Keratinocyte (primary cell): ENCODE measurements around the gene PLK1. TPM values are rescaled to one million over a fixed set of nuclear protein-coding genes. Genes with fewer than 3 reads are reported as not detected.

Experiments
- DNase-seq: peaks from one replicate; pipeline ENCODE4 v3.0.0-alpha.2; 2011; ENCODE audit warnings: low read depth, missing footprints, low spot score
- FAIRE-seq: peaks from 2 replicates; lab custom pipeline; 2011; peaks lifted over from hg19 to GRCh38; lab: Jason Lieb, UNC
- H2AFZ ChIP-seq: 2 replicates; pipeline ENCODE4 v1.6.0; 2012; ENCODE audit warnings: low read length, control low read depth, inconsistent platforms; ENCODE audit not compliant: control insufficient read depth
- H3K27ac ChIP-seq: 2 replicates; pipeline ENCODE4 v1.5.1; 2011; ENCODE audit warnings: low read length; ENCODE audit not compliant: control insufficient read depth, insufficient read depth
- H3K27me3 ChIP-seq: 3 replicates; pipeline ENCODE4 v1.6.0; 2011; ENCODE audit warnings: low read length; ENCODE audit not compliant: control insufficient read depth, insufficient read depth; ENCODE audit errors: extremely low read depth
- H3K36me3 ChIP-seq, 2 experiments: 2 replicates in 1 of 2; 3 replicates in 1 of 2; pipeline ENCODE4 v1.5.1; 2011; ENCODE audit warnings: low read length in 2 of 2, mild to moderate bottlenecking in 1 of 2; ENCODE audit not compliant: control insufficient read depth in 2 of 2, insufficient read depth in 2 of 2; ENCODE audit errors: extremely low read depth in 1 of 2
- H3K4me1 ChIP-seq: 3 replicates; pipeline ENCODE4 v1.5.1; 2011; ENCODE audit warnings: low read length; ENCODE audit not compliant: control insufficient read depth, insufficient read depth; ENCODE audit errors: extremely low read depth
- H3K4me2 ChIP-seq: 3 replicates; pipeline ENCODE4 v1.6.0; 2011; ENCODE audit warnings: low read depth, low read length; ENCODE audit not compliant: control insufficient read depth, insufficient read depth; ENCODE audit errors: extremely low read depth
- H3K4me3 ChIP-seq, 3 experiments: fragments of 200-600 bp in 1 of 3; sonication (generic) in 1 of 3; 2 replicates in 2 of 3; 3 replicates in 1 of 3; pipeline ENCODE4 v1.5.1; 2011 to 2016; ENCODE audit warnings: low read length in 3 of 3, mild to moderate bottlenecking in 3 of 3, control low read depth in 2 of 3, inconsistent platforms in 1 of 3, low read depth in 1 of 3, mixed read lengths in 1 of 3, mixed run types in 1 of 3, moderate library complexity in 1 of 3; ENCODE audit not compliant: control insufficient read depth in 2 of 3, insufficient read depth in 2 of 3; ENCODE audit errors: extremely low read depth in 1 of 3
- H3K79me2 ChIP-seq: 2 replicates; pipeline ENCODE4 v1.6.0; 2012; ENCODE audit warnings: low read length; ENCODE audit not compliant: control insufficient read depth, insufficient read depth
- H3K9ac ChIP-seq: 3 replicates; pipeline ENCODE4 v1.6.0; 2011; ENCODE audit warnings: low read length; ENCODE audit not compliant: control insufficient read depth, insufficient read depth; ENCODE audit errors: extremely low read depth
- H3K9me1 ChIP-seq: 3 replicates; pipeline ENCODE4 v1.6.0; 2011; ENCODE audit warnings: low read length; ENCODE audit not compliant: control insufficient read depth, insufficient read depth; ENCODE audit errors: extremely low read depth
- H3K9me3 ChIP-seq: 2 replicates; pipeline ENCODE4 v1.5.1; 2012; ENCODE audit warnings: low read depth, low read length; ENCODE audit not compliant: control insufficient read depth
- H4K20me1 ChIP-seq: 3 replicates; pipeline ENCODE4 v1.6.0; 2011; ENCODE audit warnings: low read length; ENCODE audit not compliant: control insufficient read depth, insufficient read depth; ENCODE audit errors: extremely low read depth
- EZH2 ChIP-seq: IDR thresholded peaks from one replicate; pipeline ENCODE4 v1.6.1; 2012; ENCODE audit warnings: inconsistent platforms, mild to moderate bottlenecking, low read length, moderate library complexity
- dilution Hi-C: fragments of 300-500 bp; cut with MboI; formaldehyde crosslinking; loops from one replicate; pipeline ENCODE4 v1.7.0; 2020; ENCODE audit warnings: low sequenced_read_pairs; ENCODE audit not compliant: extremely low pct_ligation_motif_present
- polyA plus RNA-seq, 5 experiments: library from polyadenylated mRNA; depleted of rRNA in 3 of 5; stranded (reverse) in 3 of 5; stranded (forward) in 1 of 5; unstranded in 1 of 5; fragments of >200 nt; gene quantifications; 1 replicate in 1 of 5; 2 replicates in 3 of 5; 3 replicates in 1 of 5; pipeline versions ENCODE4 v1.2.1 to v1.2.3, GENCODE V29; 2011 to 2012; ENCODE audit warnings: missing spikeins in 2 of 5, low read depth in 1 of 5, low replicate concordance in 1 of 5
- TF ChIP-seq, protein P1 (sequence below), 3 experiments: IDR thresholded peaks in 1 of 3; conservative IDR thresholded peaks in 1 of 3; optimal IDR thresholded peaks in 1 of 3; 2 replicates in 2 of 3; 3 replicates in 1 of 3; pipeline versions ENCODE3 to v1.5.1; 2011; ENCODE audit warnings: low read length in 3 of 3, mild to moderate bottlenecking in 3 of 3, moderate library complexity in 2 of 3, control low read depth in 1 of 3, inconsistent platforms in 1 of 3; ENCODE audit not compliant: insufficient read depth in 2 of 3; ENCODE audit errors: extremely low read depth in 1 of 3

Gene PLK1
- polyA plus RNA-seq, 1 donor (not counting 4 experiments of a cell fraction or from before 2014, with no cell fraction given), result 21.2 TPM

DNA sequence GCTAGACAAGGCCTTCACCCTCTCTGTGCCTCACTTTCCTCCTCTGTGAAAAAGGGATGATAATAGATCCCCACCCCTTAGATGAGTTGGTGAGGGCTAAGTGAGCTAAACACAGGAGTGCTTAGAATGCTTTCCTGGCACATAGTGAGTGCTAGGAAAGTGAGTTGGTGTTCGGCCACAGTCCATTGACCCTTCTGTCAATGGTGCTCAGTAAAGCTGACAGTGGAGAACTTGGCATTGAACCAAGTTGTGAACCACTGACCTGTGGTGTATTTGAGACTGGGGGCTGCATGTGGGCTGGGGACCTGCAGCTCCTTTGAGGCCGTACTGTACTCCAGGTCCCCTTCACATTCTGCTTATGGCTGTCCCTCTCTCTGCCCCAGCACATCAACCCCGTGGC is 4.8 kb downstream of the PLK1 start:
- no peaks in the 10 kb centered on the region for H3K9me3 ChIP-seq
- H3K27me3 ChIP-seq, result no peaks in the 10 kb centered on the region
- dilution Hi-C loops, result no loop called here
- no peak for DNase-seq
- H4K20me1 ChIP-seq, result peaks cover 12% of the 10 kb centered on the region
- peaks cover 25 to 62% of the 10 kb centered on the region in 2 experiments for H3K36me3 ChIP-seq
- TF ChIP-seq, protein P1, sequence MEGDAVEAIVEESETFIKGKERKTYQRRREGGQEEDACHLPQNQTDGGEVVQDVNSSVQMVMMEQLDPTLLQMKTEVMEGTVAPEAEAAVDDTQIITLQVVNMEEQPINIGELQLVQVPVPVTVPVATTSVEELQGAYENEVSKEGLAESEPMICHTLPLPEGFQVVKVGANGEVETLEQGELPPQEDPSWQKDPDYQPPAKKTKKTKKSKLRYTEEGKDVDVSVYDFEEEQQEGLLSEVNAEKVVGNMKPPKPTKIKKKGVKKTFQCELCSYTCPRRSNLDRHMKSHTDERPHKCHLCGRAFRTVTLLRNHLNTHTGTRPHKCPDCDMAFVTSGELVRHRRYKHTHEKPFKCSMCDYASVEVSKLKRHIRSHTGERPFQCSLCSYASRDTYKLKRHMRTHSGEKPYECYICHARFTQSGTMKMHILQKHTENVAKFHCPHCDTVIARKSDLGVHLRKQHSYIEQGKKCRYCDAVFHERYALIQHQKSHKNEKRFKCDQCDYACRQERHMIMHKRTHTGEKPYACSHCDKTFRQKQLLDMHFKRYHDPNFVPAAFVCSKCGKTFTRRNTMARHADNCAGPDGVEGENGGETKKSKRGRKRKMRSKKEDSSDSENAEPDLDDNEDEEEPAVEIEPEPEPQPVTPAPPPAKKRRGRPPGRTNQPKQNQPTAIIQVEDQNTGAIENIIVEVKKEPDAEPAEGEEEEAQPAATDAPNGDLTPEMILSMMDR (optimal IDR thresholded peaks at IDR 0.05 in 1 of 3, IDR thresholded peaks at IDR 0.05 in 1 of 3, conservative IDR thresholded peaks at IDR 0.05 in 1 of 3; ENCODE audit: extremely low read depth in 1 of 3, insufficient read depth in 2 of 3, low read length in 3 of 3), result no peak
- no peak for TF ChIP-seq EZH2
- no peak overlapping the region for H3K4me2 ChIP-seq
- FAIRE-seq, result no peak
- H3K9me1 ChIP-seq, result no peaks in the 10 kb centered on the region
- peaks cover 46% of the 10 kb centered on the region for H3K79me2 ChIP-seq
- H3K4me3 ChIP-seq, result no peak overlapping the region
- H2AFZ ChIP-seq, result no peak overlapping the region
- no peak overlapping the region for H3K9ac ChIP-seq
- peaks cover 18% of the 10 kb centered on the region for H3K4me1 ChIP-seq
- no peak overlapping the region for H3K27ac ChIP-seq

DNA sequence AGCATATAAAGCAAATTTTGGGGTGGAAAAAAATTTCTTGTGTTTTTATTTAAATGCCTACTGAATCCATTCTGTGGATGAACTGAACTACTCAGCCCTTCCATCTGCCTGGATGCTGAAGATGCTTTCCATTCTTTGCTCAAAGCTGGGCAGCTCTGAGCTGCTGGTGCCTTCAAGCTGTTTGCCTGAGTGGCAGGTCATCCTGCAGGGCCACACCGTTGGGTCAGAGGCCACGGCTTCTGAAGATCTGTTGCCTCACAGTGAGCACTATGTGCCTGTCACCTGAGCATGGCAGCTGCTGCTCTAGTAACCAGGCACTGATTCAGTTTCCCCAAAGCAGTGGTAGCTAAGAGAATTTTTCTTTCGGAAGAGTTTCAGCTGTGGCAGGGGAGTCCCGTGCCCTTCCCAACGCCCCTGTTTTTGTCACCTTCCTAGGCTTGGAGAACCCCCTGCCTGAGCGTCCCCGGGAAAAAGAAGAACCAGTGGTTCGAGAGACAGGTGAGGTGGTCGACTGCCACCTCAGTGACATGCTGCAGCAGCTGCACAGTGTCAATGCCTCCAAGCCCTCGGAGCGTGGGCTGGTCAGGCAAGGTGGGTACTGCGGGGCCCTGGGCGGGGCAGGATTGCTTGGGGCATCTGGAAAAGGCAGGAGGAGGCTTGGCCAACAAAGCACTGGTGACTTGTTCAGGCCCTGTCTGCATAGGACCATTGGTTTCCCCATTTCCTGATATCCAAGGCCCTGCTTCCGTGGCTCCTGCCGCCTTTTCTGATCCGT is 8.5 kb downstream of the PLK1 start:
- TF ChIP-seq EZH2, result no peak
- TF ChIP-seq, protein P1 (optimal IDR thresholded peaks at IDR 0.05 in 1 of 3, IDR thresholded peaks at IDR 0.05 in 1 of 3, conservative IDR thresholded peaks at IDR 0.05 in 1 of 3; ENCODE audit: extremely low read depth in 1 of 3, insufficient read depth in 2 of 3, low read length in 3 of 3), result no peak
- DNase-seq (no peak), FAIRE-seq (no peak)
- H4K20me1 ChIP-seq, result peaks cover 9% of the 10 kb centered on the region
- H2AFZ ChIP-seq, result no peak overlapping the region
- H3K9me3 ChIP-seq, result no peaks in the 10 kb centered on the region
- no peak overlapping the region for H3K4me3 ChIP-seq
- H3K27me3 ChIP-seq, result no peaks in the 10 kb centered on the region
- no peaks in the 10 kb centered on the region for H3K4me1 ChIP-seq
- no peak overlapping the region for H3K9ac ChIP-seq
- no peaks in the 10 kb centered on the region for H3K9me1 ChIP-seq
- H3K27ac ChIP-seq, result no peak overlapping the region
- peaks cover 11% of the 10 kb centered on the region for H3K79me2 ChIP-seq
- dilution Hi-C loops, result no loop called here
- peaks cover 30 to 61% of the 10 kb centered on the region in 2 experiments for H3K36me3 ChIP-seq
- H3K4me2 ChIP-seq, result no peak overlapping the region
